CD1c-positive myeloid dendritic cell (primary cell): Measurements from ENCODE around the gene CD46.

Experiments used
- DNase-seq: peaks from one replicate; pipeline ENCODE4 v3.0.0-alpha.2; 2016; ENCODE audit errors: extremely low spot score

CD46 gene

GRCh38 chr1:207797229-207797973, 45.5 kb downstream of the CD46 start:
- peak; percentile 86 for DNase-seq

- no peak for DNase-seq
Observed at GRCh38 chr1:207798847-207799246, 47.0 kb downstream of the CD46 start.

DNA sequence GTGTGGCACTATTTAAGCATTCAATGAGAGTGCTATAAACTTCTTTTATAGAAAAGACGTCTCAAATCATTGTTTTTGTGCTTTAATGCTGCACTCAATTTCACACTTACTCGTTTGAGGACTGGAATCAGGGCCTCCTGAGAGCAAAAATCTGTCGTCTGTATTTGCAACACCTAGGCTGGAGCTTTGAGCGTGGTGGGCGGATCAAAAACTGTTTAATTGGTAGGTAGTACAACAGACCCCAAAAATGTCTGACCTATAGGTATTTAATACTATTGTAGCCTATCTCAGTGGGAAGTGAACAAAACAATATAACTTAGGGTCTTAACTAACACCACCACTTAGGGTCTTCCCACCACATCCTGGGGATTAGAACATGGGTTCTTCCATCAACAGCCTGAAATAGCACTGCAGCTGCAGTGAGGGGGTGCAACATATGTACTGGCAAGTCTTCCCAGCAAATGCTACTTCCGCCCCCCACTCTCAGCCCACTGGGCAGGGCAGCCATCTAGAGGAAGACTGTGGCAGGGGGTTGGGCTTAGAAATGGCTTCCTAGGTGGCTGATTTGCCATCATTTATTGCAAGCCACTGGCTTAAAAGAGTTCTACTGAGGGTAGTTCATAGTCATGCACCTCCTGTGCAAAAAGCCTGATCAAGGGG, 48.3 kb downstream of the CD46 start:
- no peak for DNase-seq

DNA sequence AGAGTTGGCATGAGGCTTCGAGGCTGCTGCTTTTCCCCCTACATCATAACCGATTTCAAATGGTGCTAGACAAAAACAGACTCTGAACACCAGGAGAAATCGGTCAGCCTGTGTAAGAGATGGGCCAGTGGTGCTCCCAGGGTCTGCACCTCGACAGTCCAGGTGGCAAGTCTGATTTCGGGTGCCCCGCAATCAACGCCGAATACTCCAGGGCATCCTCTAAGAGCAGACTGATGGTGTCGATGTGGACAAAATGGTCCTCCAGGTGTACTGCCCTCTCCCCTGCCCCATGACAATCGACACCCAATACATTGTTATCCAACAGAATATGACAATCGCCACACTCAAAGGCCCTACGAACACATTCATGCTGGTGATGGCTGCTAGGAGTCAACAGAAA, 50.0 kb downstream of the CD46 start:
- no peak for DNase-seq

GRCh38 chr1:207803678-207804077, 51.8 kb downstream of the CD46 start:
- no peak for DNase-seq

DNA sequence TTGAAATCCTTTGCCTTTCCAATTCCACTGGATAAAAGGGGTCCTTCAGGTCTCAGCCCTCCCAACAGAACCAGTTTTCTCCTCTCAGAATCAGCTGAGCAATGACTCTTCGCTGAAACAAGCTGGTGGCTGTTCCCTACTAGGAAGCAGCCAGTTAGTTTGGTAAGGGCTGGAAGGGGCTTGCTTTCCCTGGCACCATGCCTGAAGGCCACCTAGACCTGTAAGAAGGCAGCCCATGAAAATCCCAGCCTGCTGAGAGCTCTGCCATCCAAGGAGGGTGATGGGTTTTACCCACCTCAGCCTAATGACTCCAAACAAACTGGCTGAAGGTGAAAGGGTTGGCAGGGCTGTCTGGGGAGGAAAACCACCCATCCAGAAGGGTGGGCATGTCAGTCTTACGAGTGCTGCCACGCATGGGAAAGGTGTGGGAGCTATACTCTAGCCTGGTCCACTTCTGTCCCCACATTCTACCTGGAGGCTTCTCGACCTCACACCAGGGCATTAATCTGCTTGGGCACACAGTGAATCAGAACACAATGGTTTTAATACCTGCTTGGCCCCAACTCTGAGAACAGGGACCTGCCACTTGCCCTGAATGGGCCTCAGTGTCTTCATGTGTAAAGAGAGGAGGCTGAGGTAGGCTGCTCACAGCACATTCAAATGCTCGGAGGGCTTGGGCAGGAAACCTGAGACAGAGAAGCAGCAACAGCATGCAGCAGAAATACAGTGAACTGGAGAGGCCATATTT, 53.0 kb downstream of the CD46 start:
- no peak for DNase-seq

DNA sequence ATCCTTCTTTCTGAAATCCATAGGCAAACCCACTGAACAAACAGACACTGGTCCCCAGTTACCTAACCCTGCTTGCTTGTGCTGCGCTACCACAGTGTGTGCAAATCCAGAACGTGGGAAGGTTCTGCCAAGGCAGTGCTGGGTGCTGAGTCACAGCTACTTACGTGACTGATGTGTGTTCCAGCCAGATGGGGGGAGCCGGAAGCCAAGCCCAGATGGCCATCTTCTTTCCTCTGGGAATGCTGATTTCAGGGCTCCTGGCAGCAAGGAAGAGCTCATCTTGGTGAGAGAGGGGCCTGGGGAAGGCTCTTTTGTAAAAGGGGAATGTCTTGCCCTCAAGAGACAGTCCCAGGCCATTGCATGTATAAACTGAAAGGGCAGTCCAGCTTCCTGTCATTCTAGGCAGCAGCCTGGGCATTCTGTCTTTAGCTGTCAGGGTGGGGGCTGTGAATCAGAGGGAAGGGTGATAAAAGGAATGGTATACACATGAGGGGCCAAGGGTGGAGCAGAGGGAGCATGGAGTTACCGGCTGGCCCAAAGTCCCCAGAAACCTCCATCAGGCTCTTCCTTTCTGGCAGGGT, 54.1 kb downstream of the CD46 start:
- peak; percentile 72 for DNase-seq

GRCh38 chr1:207806531-207807325, 54.9 kb downstream of the CD46 start:
- DNase-seq, result no peak

DNA sequence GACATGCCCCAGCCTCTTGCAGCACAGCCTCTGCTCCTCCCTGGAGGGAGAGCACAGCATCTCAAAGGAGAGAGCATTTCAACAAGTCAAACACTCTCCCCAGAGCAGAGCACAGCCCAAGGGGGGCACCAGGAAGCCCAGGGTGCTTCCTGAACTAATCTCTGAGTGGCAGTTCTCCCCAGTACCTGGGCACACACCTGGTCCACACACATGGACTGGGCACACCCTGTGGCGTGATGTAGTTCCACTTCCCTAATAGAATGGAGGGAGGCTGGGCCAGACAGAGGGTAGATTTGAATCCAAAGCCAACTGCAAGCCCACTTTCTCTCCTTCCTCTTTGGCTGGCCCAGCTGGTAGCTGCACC, 55.5 kb downstream of the CD46 start:
- no peak for DNase-seq

DNA sequence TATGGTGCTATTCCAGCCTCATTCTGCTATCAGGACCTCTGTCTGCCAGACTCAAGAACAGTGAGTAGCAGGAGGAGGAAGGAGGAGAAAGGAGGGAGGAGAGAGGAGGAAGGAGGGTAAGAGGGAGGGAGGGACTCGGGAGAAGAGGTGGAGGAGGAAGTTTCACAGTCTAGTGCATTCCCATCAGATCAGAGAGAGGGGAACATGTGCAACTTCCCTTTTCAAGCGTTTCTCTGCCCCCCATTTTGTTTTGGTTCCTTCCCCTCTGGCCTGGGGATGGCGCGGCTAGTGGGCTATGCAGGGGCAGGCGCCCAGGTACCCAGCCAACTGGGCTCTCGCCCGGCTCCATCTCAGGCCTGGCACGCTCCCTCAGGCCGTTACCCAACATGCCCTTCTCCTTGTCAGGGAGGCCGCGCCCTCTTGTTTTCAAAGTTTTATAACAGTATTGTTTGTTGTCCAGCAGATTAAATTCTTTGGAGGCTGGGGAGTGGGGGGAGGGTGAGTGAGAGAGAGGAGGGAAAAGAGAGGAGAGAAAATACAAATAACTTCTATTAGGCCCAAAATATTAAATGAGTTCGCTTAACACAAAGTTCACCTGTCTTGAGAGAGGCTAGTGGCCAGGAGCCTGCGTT, 56.0 kb downstream of the CD46 start:
- DNase-seq, result peak; percentile 70

DNA sequence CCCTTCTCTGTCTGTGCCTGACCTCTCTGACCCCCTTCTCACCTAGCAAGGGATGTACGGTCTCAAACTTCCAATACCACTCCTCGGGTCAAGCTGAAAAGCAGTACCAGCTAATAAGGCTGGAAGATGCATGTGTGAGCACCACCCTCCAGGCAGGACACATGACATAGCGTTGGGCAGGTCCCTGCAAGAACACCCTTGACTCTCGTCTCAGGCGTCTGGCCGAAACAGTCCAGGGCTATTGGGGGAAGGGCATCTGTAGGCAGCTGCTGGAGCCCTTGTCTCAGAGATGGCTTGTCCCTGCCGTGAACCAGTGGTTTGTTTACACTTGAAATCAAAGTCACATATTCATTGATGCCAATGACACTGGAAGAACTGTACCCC, 56.5 kb downstream of the CD46 start:
- no peak for DNase-seq

DNA sequence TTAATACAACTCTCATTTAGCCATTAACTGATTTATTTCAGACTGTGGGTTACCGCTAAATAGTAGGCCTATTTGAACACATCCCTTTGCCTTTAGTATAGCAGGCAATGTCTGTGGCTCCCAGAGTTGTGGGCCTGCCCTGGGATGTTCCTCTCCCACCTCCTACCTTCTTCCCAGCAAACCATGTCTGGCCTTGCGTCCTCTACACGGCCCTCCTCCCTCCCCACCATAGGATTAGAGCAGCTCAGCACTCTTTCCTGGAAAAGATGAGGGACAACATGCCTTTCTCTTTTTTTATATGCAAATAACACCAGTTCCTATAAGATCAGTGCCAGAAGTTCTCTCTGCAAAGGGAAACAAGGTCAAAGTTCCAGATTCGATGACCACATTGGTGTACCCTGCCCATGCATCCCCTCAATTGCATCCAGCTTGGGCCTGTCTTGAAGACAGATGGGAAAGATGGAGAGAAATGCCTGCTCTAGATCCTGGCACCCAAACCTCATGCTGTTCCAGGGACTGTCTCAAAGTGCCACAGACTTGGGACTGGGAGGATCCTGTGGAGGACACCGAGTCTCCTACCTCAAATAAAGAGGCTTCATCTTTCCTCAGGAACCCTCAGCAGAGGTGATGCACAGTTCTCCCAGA, 57.2 kb downstream of the CD46 start:
- no peak for DNase-seq

- no peak for DNase-seq
Observed at GRCh38 chr1:207810173-207810572, 58.3 kb downstream of the CD46 start.

GRCh38 chr1:207810606-207811295, 58.9 kb downstream of the CD46 start:
- no peak for DNase-seq

DNA sequence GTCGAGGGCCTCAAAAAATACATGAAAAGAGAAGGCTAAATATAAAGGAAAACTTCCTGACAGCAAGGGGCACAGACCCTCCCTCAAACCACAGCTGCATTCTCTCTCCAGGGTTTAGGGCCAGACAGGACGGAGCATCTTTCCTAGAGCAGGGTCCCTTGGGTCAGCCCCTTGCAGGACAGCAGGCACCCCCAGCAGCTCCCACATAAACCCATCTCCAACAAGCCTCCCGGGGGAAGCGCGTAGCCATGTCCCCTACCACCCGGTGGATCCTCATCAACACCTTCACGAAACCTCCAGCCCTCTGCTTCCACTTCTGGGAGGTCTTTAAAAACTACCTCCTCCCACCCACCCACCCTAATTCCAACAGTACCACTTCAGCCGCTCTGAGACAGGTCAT, 59.5 kb downstream of the CD46 start:
- no peak for DNase-seq

GRCh38 chr1:207811920-207812720, 60.3 kb downstream of the CD46 start:
- no peak for DNase-seq

GRCh38 chr1:207812778-207813511, 61.1 kb downstream of the CD46 start:
- peak; percentile 52 for DNase-seq

GRCh38 chr1:207813512-207813881, 61.6 kb downstream of the CD46 start:
- peak; percentile 32 for DNase-seq

DNA sequence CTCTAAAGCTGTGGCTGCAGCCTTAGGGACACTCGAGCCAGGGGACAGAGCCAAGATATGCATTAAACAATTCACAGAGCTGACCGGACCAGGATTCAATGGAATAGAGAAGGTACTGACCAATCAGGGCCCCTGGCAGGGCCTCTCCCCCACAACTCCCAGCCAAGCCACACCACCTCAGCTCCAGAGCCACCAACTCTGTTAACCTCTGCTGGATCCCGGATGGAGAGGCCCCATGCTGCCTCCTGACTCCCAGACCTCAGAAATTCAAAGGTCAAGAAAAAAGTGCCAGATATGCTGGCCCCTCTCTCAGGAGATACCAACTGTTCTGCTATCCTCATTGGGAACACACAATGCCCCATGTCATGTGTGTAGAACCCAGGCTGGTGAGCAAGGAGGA, 62.1 kb downstream of the CD46 start:
- no peak for DNase-seq
